ENCODE results near the gene KCNK3. TPM values are rescaled to one million over a fixed set of nuclear protein-coding genes. Genes with fewer than 3 reads are reported as not detected.

KCNK3 gene
- total and polyA plus RNA-seq, 10 of the 15 experiments (the other 5 are each of a cell fraction or from before 2014, with no cell fraction given), result 0.13 TPM; not detected in 9

- ChIA-PET SMC1A (ENCODE audit: uncharacterized antibody, unreplicated experiment) (no interaction called here), POLR2A (no interaction called here), CTCF (interaction anchor here (0.5 to 0.7 kb wide), 2 partner anchors 14 to 226 kb away, joined by 3 to 4 read pairs; no protein-coding TSS in a partner anchor), RAD21 (ENCODE audit: unreplicated experiment) (no interaction called here)
- Histone ChIP-seq H3K9ac (ENCODE audit: control insufficient read depth, insufficient read depth, low read length) (no peak overlapping the region), H3K27me3 (replicated peaks in 1 of 2; ENCODE audit: control insufficient read depth in 2 of 2, insufficient read depth in 2 of 2, low read length in 1 of 2) (peaks cover 3 to 17% of the 10 kb centered on the region in 2 experiments; a peak in 3 of 4 replicates), H4K20me1 (ENCODE audit: control insufficient read depth, insufficient read depth) (no peaks in the 10 kb centered on the region), H3K4me1 (ENCODE audit: control insufficient read depth, insufficient read depth, low read length) (no peaks in the 10 kb centered on the region), H2AFZ (ENCODE audit: control insufficient read depth, low read depth, low read length) (no peak overlapping the region), H3K27ac (ENCODE audit: control insufficient read depth, insufficient read depth) (no peak overlapping the region), H3K36me3 (ENCODE audit: control insufficient read depth in 2 of 2, insufficient read depth in 2 of 2, low read length in 1 of 2) (no peaks in the 10 kb centered on the region), H3K4me3 (no peak overlapping the region), H3K4me2 (ENCODE audit: control insufficient read depth, insufficient read depth) (no peak overlapping the region), H3K79me2 (ENCODE audit: control insufficient read depth, insufficient read depth, low read length) (no peaks in the 10 kb centered on the region), H3K9me3 (replicated peaks; ENCODE audit: control insufficient read depth, insufficient read depth, low read length) (no peaks in the 10 kb centered on the region)
- BruUV-seq (replicated peaks), result no TSS peak
- in situ Hi-C loops (cut with MboI) (no loop called here), intact Hi-C loops (cut with micrococcal nuclease; ENCODE audit: unreplicated experiment) (no loop called here)
- FAIRE-seq (no peak), DNase-seq (ENCODE audit: low read depth, low spot score) (no peak), ATAC-seq (no peak)
- WGBS (ENCODE audit: insufficient coverage, insufficient replicate concordance, low lambda C conversion rate, missing lambda C conversion rate), result 0% methylated on average over 3 of the region's 3 CpGs
- TF ChIP-seq POLR2AphosphoS5 (IDR thresholded peaks at IDR 0.05; ENCODE audit: low read length) (no peak), WRNIP1 (IDR thresholded peaks at IDR 0.05; ENCODE audit: borderline replicate concordance, low read depth, low read length) (no peak)
These were observed 3.9 kb downstream of the KCNK3 start for GRCh38 chr2:26696351-26696816.

DNA sequence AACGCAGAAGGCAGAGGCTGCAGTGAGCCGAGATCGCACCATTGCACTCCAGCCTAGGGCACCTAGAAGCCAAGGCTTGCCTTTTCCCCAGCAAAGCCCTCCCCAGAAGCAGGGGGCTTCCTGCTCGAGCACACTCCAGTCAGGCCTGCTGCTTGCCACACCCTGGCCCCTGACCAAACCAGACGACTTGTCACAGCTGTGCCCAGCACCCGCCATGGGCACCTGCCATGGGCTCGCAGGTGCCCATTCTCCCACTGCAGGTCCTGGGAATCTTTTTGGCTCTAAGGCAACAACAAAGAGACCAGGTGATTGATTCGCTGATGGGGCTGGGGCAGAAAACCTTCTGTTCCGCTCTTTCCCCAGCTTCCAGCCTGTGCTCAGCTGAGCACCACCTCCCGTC, 4.9 kb downstream of the KCNK3 start:
- intact Hi-C loops (cut with micrococcal nuclease; ENCODE audit: unreplicated experiment), result no loop called here
- in situ Hi-C loops (cut with MboI), result no loop called here
- Histone ChIP-seq H3K36me3 (ENCODE audit: control insufficient read depth in 2 of 2, insufficient read depth in 2 of 2, low read length in 1 of 2) (no peaks in the 10 kb centered on the region), H3K9me3 (replicated peaks; ENCODE audit: control insufficient read depth, insufficient read depth, low read length) (no peaks in the 10 kb centered on the region), H3K4me2 (ENCODE audit: control insufficient read depth, insufficient read depth) (no peak overlapping the region), H3K4me3 (no peak overlapping the region), H3K79me2 (ENCODE audit: control insufficient read depth, insufficient read depth, low read length) (no peaks in the 10 kb centered on the region), H3K9ac (ENCODE audit: control insufficient read depth, insufficient read depth, low read length) (no peak overlapping the region), H3K27ac (ENCODE audit: control insufficient read depth, insufficient read depth) (no peak overlapping the region), H3K27me3 (replicated peaks in 1 of 2; ENCODE audit: control insufficient read depth in 2 of 2, insufficient read depth in 2 of 2, low read length in 1 of 2) (peaks cover 5 to 11% of the 10 kb centered on the region in 2 experiments; a peak in 3 of 4 replicates), H2AFZ (ENCODE audit: control insufficient read depth, low read depth, low read length) (no peak overlapping the region), H3K4me1 (ENCODE audit: control insufficient read depth, insufficient read depth, low read length) (no peaks in the 10 kb centered on the region), H4K20me1 (ENCODE audit: control insufficient read depth, insufficient read depth) (no peaks in the 10 kb centered on the region)
- SMC1A ChIA-PET (ENCODE audit: uncharacterized antibody, unreplicated experiment), result interaction anchor here (0.6 kb wide), 1 partner anchor 228 kb away, joined by 3 read pairs; no protein-coding TSS in a partner anchor
- RAD21 ChIA-PET (ENCODE audit: unreplicated experiment), result no interaction called here
- no peak for ATAC-seq
- CTCF ChIA-PET, result no interaction called here
- FAIRE-seq, result no peak
- POLR2A ChIA-PET, result no interaction called here
- no peak for DNase-seq (ENCODE audit: low read depth, low spot score)
- WGBS (ENCODE audit: insufficient coverage, insufficient replicate concordance, low lambda C conversion rate, missing lambda C conversion rate), result 50% methylated on average over 10 of the region's 10 CpGs
- no TSS peak for BruUV-seq (replicated peaks)
- TF ChIP-seq, protein P1, sequence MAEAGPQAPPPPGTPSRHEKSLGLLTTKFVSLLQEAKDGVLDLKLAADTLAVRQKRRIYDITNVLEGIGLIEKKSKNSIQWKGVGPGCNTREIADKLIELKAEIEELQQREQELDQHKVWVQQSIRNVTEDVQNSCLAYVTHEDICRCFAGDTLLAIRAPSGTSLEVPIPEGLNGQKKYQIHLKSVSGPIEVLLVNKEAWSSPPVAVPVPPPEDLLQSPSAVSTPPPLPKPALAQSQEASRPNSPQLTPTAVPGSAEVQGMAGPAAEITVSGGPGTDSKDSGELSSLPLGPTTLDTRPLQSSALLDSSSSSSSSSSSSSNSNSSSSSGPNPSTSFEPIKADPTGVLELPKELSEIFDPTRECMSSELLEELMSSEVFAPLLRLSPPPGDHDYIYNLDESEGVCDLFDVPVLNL (IDR thresholded peaks at IDR 0.05; ENCODE audit: low read depth, low read length), result no peak
- TF ChIP-seq BCL3 (IDR thresholded peaks at IDR 0.05; ENCODE audit: borderline replicate concordance, insufficient read depth, low read depth, low read length, poor library complexity, severe bottlenecking) (no peak), FOXM1 (IDR thresholded peaks at IDR 0.05; ENCODE audit: low read depth, low read length) (no peak), CHD2 (IDR thresholded peaks at IDR 0.05; ENCODE audit: borderline replicate concordance, low read depth, low read length) (no peak), RAD51 (IDR thresholded peaks at IDR 0.05) (no peak), TCF12 (IDR thresholded peaks at IDR 0.05; ENCODE audit: low read depth, low read length) (no peak), NRF1 (conservative IDR thresholded peaks at IDR 0.05; ENCODE audit: low read depth, low read length) (no peak), ZBED1 (IDR thresholded peaks at IDR 0.05; ENCODE audit: borderline replicate concordance) (no peak), NFYB (IDR thresholded peaks at IDR 0.05; ENCODE audit: insufficient read depth, low read depth, low read length) (no peak)
- TF ChIP-seq, protein P2, sequence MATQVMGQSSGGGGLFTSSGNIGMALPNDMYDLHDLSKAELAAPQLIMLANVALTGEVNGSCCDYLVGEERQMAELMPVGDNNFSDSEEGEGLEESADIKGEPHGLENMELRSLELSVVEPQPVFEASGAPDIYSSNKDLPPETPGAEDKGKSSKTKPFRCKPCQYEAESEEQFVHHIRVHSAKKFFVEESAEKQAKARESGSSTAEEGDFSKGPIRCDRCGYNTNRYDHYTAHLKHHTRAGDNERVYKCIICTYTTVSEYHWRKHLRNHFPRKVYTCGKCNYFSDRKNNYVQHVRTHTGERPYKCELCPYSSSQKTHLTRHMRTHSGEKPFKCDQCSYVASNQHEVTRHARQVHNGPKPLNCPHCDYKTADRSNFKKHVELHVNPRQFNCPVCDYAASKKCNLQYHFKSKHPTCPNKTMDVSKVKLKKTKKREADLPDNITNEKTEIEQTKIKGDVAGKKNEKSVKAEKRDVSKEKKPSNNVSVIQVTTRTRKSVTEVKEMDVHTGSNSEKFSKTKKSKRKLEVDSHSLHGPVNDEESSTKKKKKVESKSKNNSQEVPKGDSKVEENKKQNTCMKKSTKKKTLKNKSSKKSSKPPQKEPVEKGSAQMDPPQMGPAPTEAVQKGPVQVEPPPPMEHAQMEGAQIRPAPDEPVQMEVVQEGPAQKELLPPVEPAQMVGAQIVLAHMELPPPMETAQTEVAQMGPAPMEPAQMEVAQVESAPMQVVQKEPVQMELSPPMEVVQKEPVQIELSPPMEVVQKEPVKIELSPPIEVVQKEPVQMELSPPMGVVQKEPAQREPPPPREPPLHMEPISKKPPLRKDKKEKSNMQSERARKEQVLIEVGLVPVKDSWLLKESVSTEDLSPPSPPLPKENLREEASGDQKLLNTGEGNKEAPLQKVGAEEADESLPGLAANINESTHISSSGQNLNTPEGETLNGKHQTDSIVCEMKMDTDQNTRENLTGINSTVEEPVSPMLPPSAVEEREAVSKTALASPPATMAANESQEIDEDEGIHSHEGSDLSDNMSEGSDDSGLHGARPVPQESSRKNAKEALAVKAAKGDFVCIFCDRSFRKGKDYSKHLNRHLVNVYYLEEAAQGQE (IDR thresholded peaks at IDR 0.05; ENCODE audit: low read depth, low read length), result no peak
